ENCODE measurements around the gene RFX4.
"Not testable (repeated sequence)": the region's sequence is repeated elsewhere in the genome, so short reads cannot be mapped to it uniquely, and the experiment has no call there.

The RFX4 gene

DNA sequence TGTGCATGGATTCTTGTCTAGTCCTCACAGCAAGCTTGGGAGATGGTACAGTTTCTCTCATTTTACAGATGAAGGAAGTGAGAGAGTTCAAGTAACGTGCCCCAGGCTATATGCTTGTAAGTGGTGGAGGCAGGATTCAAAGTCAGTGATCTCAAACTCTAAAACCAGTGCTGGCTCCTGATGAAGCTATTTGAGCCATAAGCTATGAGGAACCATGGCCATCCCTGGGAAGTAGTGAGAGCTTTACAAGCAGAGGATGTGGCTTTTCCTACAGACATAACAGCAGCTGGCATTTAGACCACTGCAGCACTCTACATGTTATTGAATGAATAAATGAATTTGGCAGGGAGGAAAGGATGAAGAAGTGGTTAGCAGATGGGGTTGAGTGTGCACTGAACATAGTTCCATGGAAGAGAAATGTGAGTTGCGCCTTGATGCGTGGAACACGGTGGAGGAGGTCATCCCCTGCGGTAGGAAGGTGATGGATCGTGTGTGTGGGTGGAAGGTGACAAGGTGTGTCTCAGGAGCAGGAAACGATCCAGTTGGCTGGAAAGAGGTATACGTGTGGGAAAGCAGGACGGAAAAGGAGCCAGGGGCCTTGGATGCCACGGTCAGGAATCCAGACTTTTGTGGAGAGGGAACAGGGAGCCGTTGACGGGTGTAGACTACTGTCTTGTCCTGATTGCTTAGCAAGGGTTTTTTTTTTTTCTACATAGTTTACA lies 65.2 kb downstream of the RFX4 start:
- no peak for DNase-seq (ENCODE audit: low spot score)

DNA sequence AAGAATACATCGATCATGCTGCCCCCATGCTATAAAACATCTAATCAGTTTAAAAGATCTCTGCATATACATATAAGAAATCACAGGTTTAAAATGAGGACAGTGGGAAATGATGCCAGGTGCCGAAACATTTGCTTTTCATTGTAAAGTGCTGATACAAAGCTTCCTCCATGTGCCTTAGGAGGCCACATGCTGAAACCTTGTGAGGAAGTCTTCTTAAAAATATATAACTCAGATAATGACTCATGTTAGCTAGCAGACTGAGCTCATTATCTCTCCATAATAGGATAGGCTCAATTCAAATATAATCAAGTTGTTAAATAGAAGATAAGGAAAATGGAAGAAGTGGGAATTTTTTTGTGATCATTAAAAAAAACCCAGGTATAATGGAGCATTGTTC lies 65.9 kb downstream of the RFX4 start:
- DNase-seq (ENCODE audit: low spot score) = peak; percentile 50

DNA sequence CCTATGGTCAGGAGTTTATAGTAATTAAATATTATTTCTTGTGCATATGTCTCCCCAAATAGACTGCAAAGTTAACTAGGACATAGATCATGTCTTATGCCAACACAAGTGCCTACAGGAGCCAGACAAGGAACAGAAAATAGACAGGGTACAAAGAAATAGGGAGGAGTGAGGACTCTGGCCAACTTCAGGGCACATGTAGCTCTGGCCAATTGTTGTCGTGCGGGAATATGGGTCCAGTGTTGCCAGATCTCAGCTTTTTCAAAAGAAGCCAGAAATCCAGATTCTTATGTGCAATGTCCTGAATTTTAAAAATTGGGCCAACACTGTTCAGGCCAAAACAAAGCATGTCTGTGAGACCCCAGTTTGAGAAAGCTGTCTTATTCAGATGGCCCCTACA lies 68.7 kb downstream of the RFX4 start:
- no peak for DNase-seq (ENCODE audit: low spot score)

DNA sequence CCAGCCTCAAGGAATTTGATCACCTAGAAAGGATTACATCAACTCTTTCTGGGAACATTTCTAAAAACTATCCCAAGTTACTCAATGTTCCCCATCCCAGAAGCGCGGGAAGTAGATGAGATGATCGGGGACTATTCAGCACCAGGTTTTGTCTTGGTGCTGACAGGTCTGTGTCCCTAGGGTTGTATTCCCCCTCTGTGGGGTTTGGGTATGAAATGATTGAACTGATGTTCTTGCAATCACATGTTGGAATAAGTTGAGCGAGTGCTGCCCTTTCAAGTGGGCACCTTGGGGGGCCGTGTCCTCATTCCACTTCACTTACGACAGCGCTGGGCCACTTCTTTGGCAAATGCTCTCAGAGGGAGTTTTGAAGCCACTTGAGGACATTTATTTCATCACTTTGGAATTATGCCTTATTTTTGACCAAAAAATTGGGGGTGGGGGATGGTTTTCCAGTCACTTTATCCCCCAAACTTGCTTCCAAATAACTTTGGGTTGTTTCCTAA lies 69.8 kb downstream of the RFX4 start:
- DNase-seq (ENCODE audit: low spot score) = no peak

DNA sequence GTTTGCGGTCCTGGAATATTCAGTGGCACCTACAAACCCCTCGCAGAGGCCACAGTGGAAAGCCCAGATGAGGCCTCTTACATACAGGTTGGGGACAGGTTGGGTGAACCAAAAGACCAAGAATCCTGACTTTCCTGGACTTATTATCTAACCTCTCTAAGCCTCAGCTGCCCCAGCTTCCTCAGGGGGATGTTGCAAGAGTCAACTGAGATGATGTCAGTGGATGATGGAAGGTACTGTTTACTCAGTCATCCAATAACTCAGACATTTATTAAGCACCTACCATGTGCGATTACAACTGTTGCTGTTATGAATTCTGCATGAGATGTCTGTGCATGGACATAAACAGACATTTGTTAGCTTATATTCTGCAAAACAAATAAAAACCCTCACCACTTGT lies 72.8 kb downstream of the RFX4 start:
- no peak for DNase-seq (ENCODE audit: low spot score)

DNA sequence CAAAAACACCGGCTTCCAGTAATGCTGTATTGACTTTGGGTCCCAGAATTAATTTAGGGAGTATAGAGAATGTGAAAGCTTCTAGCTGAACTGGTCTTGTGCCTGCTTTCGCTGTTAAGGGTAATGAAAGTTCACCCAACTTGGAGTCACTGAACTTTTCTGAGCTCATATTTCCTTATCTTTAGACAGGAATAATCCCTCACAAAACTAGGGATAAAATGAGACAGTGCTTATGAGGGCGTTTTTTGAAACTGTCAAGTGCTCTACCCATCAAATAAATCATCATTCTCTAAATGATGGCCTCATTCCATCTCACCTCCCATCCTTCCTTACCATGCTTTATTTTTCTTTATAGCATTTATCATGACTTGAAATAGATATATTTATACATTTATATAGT lies 74.7 kb downstream of the RFX4 start:
- DNase-seq (ENCODE audit: low spot score) = no peak

DNA sequence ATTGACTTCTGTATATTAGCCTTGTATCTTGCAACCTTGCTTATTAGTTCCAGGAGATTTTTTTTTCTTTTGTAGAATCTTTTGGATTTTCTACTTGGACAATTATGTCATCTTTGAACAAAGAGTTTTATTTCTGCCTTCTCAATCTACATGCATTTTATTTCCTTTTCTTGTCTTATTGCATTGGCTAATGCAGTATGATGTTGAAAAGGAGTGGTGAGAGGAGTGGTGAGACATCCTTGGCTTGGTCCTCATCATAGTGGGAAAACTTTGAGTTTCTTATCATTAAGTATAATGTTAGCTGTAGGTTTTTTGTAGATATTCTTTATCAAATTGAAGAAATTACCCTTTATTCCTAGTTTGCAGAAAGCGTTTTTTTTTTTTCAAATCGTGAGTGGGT lies 80.6 kb downstream of the RFX4 start:
- no peak for DNase-seq (ENCODE audit: low spot score)

DNA sequence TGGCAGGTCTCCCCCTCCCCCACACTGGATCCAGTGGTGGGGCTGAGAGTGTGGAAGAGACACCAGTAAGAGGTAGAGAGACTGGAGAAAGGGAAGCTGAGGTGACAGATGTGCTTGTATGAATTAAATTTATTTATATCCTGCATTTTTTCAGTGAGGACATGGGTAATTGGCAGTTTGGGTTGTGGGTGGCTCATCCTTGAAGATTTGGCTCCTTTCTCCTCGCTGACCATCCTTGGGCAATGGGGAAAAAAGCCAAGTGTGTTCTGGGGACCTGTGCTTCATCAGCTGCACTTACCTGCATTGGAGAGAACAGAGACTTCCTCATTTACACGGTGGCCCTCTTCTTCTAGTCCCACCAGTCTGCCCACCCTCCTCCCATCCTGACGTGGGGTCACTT lies 86.4 kb downstream of the RFX4 start:
- DNase-seq (ENCODE audit: low spot score) = no peak

DNA sequence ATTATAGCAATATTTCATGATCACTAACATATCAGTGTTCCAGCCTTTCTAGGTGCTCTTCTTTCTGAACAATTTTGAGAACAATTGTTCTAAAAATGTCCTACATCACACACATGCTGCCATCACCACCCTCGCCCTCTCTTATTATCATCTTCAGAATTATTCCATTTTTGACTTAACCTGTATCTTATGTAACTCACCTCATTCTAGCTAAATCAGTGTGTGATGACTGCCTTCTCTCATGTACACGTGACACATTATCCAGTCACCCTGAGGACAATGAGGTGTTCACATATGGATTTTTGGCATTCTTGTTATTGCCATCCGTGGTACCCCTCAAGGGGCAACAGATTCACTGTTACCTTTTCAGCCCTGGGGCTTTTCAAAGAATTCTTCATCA lies 87.3 kb downstream of the RFX4 start:
- DNase-seq (ENCODE audit: low spot score) = no peak

DNA sequence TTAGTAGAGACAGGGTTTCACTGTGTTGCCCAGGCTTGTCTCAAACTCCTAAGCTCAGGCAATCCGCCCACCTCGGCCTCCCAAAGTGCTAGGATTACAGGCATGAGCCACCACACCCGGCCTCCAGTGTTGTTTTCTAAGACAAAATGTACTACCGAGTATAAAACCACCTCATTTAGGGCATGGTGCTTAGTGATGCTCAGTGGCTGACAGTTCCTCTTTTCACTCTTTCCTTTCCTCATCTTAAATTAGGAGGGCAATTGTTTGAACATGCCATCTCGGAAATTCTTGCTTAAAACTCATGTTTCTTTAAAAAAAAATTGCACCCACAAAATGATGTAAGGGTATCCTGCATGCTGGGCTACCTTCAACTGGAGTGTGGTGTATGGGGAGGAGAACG lies 89.0 kb downstream of the RFX4 start:
- DNase-seq (ENCODE audit: low spot score) = no peak

DNA sequence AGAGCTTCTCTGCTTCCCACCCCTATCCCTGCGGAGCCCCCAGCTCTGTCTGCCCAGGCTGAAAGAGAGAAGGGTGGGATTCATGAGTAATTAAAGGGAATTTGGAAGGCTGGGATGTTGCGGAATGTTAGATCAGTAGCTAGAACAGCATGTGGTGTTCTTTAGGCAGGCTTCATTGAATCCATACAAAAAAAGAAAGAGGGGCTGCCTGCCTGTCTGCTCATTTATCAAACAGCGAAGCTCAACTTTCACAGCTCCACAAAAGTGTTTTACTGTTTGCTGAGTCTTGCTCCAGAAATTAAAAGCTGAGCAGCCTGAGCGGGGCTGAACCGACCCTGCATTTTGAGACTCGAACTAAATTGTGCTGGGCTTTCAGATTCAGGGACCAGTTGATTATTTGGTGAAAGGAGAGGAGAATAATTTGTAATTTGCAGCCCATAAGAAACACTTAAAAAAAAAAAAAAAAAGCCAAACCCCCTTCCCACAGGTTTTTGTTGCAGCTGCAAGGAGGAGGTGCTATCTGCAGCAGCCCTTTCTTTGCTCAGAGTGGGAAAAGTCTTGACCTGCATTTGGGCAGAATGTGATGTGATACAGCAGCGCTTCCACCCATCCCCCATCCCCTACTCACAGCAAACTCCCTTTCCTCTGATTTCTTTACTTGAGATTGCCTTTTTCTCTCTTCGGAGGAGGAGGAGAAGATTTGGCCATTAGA lies 89.7 kb downstream of the RFX4 start:
- no peak for DNase-seq (ENCODE audit: low spot score)

DNA sequence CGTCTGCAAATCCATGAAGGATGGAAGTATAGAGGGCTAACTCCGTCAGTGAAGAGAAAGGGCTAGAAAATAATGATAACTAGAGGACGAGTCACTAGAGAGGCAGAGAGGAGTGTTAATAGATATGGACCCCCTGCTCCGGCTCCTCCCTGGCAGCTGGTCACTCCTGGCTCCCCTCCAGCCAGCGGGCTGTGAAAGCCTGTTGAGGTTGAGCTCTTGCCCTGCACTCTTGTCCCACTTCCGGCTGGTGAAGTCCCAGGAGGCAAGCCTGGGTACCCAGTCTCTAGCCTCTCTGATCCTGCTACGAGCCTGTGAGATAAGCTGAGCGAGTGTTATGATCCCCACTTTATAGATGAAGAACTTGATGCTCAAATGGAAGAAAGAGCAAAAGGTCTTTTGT lies 90.3 kb downstream of the RFX4 start:
- DNase-seq (ENCODE audit: low spot score) = no peak

DNA sequence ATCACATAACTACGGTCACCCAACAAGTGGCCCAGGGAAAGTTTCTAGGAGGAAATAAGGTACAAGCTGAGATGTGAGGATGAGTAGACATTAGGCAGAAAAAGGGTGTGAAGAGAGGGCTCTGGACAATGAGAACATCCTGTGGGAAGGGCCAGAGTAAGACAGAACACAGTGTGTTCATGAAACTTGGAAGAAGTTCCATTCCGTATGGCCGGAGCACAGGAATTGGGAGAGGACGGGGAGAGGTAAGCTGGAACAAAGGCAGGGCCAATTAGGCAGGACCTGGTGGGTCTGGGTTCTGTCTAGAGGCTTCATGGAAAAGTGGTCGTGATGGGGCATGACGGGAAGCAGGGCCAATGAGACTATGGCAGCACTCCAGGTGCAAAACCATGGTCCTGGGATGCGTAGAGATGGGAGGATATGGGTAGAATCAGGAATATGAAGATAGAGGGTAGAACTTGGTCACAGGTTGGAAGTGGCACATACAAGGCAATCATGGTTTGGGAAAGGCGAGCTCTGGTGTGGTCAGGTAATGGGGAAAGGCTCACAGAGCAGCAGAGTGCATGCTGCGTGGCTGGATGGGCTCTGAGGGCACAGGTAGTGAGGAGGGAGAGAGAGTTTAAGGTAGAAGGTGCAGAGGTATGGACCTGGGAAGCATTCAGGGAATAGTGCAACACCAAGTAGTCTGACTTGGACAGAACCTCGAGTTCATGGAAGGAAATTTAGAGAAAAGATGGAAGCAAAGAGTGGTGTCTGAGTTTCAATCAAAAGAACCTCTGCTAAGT lies 93.0 kb downstream of the RFX4 start:
- no peak for DNase-seq (ENCODE audit: low spot score)

DNA sequence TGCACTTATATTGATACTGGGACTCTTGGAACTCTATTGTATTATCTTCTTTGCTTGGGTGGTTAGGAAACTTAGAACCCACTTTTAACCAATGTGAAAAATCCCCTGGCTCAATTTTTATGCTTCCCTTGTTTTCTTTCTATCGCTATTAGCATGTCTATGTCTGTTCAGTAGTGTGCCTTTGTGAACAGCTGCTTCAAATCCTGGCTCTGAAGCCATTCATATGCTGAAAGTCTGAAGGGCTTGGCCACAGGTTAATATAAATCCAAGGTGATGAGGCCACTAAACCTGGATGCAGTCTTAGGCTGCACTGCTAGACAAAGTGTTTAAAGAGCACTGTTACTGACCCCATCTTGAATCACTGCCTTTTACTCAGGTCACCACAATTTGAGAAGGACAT lies 96.8 kb downstream of the RFX4 start:
- DNase-seq (ENCODE audit: low spot score) = no peak

DNA sequence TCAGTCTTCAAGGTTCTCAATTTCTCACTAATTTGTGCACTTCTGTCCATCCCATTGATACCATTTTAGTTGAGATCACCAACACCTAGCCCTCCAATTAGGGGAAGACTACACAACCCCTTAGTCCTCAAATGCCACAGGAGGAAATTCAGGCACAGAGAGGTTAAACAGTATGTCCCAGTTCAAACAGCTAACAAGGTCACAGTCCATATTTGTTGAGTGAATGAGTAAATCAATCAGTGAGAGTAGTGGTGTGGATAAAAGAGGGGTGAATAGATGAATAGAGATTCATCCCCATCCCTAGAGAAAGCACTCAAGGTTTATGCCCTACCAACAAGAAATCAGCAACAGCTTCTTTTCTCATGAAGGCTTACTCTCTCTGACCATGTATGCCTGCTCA lies 97.5 kb downstream of the RFX4 start:
- no peak for DNase-seq (ENCODE audit: low spot score)

DNA sequence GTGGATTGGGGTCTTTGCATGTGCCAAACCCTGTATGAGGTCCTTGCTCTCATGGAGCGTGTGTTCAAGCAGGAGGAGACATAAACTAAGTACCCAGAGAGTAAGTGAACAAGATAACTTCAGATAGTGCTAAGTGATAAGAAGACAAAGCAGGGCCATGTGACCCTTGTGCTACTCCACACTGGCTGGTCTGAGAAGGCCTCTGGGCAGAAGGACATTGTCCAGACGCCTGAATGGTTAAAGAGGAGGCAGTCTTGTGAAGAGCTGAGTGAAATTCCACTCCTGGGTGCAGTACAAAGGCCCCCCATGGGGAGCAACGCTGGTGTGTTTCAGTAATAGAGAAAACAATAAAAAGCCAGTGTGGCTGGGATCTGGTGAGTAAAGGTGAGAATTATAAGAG lies 98.4 kb downstream of the RFX4 start:
- DNase-seq (ENCODE audit: low spot score) = no peak

DNA sequence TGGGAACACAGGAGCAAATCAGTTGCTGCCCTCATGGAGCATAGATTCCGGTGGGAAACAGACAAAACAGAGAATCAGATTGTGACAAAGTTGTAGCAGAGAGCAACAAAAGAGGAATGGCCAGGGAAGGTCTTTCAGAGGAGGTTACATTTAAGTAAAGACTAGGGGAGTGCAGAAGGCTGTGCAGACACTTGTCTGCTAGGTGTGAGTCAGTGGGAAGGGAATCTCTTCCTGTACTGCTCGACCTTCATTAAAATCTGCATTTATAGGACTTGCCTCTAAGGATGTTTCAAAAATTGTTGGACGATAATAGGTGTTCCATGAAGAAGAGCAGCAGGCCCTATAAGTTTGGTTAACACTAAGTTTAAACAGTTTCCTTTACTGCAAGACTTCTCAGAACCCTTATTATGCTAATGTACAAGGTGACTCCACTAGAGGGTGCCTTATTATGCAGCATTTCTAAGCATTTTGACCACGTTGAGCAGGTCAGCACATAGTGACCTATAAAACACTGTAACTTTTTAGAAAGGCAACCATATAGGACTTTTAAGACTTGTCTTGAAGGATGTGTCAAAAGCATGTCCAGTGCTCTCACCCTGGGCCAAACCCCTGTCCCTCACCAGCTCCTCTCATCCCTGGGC lies 99.9 kb downstream of the RFX4 start:
- DNase-seq (ENCODE audit: low spot score) = peak; percentile 30

DNA sequence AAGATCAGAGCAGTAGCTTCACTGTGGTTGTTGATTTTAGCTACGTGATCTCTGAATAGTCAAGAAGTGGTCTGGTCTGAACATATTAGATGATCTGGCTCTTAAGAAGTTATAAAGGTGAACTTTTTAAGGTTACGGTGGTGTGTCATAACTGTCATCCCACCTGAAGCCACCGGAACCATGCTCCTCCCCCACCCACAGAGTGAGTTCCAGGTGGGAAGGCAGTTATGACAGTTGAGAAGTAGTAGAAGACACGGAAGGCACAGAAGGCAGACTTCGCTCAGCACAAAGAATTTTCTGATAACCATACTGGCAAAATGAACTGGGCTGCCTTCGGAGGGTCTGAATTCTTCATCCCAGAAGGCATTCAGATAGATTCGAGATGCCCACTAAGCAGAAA lies 101.7 kb downstream of the RFX4 start:
- no peak for DNase-seq (ENCODE audit: low spot score)

DNA sequence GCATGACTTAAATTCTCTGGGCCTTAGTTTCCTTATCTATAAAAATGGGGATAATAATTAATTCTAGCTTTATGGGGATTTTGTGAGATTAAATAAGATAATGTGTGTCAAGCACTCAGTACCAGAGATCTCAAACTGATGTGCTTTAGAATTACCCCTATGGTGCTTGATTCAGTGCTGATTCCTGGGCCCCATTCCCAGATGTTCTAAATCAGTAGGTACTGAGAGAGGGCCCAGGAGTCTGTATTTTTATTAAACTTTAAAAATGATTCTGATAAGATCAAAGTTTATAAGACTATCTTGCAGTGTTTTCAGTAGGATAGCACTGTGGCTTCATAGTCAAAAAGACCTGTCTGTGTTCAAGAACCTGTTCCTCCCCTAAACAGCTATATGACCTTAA lies 102.6 kb downstream of the RFX4 start:
- DNase-seq (ENCODE audit: low spot score) = no peak

DNA sequence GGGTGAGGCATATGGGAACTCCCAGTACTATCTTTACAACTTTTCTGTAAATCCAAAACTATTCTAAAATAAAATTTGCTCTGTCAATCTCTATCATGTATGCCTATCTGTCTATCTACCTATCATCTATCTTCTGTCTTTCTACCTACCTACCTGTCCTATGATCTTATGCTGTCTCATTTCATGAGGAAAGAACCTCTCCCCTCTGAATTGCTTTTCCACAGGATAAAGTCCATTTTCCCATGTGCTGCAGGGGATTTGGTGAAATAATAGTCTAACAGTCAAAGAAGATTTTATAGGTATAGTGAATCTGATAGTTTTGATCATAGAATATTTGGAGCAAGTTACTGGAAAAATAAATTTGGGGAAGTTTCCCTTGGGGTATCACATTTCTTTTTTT lies 104.9 kb downstream of the RFX4 start:
- DNase-seq (ENCODE audit: low spot score) = no peak

DNA sequence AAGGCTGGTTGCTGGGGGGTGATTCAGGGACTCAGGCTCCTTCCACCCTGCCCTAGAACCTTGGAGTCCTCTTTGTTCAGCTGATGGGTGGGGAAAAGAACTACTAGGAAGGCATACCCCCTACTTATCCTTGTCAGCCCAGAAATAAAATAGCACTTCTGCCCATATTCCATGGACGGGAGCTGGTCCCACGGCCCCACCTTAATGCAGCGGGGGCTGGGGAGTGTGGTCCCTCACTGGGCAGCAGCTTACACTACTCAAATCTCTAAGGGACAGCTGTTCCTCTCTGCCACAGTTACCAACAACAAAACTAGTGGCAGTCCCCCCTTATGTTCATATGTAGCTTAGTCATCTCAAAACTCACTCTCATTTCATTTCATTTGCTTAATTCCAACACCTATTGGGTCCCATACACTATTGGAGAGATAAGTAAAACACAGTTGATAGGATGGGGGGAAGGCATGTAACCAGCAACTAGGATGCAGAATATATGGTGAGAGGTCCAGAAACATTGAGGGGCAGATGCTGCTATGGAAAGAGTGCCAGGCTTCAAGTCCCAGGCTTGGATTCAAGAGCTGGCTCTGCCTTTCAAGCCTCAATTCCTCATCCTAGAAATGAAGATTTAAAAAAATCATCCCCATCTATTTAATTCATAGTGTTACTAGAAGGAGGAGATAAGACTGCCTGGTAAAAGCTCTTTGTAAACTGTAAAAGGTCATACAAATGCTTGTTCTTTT lies 107.9 kb downstream of the RFX4 start:
- no peak for DNase-seq (ENCODE audit: low spot score)

DNA sequence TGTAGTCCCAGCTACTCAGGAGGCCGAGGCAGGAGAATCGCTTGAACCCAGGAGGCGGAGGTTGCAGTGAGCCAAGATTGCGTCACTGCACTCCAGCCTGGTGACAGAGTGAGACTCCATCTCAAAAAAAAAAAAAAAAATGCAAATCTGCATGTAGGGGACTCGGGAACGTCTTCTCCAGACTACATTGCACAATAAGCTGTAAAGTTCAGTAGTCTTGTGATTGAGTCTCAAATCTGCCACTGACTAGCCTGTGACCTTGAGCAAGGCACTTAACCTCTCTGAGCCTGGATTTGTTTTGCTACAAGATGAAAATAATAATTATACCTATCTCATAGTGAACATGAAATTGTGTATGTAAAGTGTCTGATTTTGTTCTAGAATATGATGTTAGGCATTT lies 109.2 kb downstream of the RFX4 start:
- DNase-seq (ENCODE audit: low spot score) = not testable (repeated sequence)

Measured in kidney tubule cell (primary cell).